GM13977 (cell line): ENCODE results near the gene ANO5.

Experiments
- DNase-seq: peaks from one replicate; pipeline ENCODE4 v3.0.0; 2012; ENCODE audit warnings: low spot score
- in situ Hi-C: fragments of 300-500 bp; cut with MboI; formaldehyde crosslinking; loops from one replicate; pipeline ENCODE4 v1.12.0; 2022; ENCODE audit warnings: low sequenced_read_pairs, low pct_unique_long_range_greater_than_20kb, mixed read lengths, inconsistent platforms; ENCODE audit not compliant: unreplicated experiment
- TF ChIP-seq, protein P1 (sequence below): IDR thresholded peaks from 2 replicates; pipeline ENCODE4 v1.5.1; 2012; ENCODE audit warnings: mild to moderate bottlenecking, control low read depth; ENCODE audit not compliant: insufficient read depth; ENCODE audit errors: extremely low read depth, missing control alignments

The ANO5 gene

DNA sequence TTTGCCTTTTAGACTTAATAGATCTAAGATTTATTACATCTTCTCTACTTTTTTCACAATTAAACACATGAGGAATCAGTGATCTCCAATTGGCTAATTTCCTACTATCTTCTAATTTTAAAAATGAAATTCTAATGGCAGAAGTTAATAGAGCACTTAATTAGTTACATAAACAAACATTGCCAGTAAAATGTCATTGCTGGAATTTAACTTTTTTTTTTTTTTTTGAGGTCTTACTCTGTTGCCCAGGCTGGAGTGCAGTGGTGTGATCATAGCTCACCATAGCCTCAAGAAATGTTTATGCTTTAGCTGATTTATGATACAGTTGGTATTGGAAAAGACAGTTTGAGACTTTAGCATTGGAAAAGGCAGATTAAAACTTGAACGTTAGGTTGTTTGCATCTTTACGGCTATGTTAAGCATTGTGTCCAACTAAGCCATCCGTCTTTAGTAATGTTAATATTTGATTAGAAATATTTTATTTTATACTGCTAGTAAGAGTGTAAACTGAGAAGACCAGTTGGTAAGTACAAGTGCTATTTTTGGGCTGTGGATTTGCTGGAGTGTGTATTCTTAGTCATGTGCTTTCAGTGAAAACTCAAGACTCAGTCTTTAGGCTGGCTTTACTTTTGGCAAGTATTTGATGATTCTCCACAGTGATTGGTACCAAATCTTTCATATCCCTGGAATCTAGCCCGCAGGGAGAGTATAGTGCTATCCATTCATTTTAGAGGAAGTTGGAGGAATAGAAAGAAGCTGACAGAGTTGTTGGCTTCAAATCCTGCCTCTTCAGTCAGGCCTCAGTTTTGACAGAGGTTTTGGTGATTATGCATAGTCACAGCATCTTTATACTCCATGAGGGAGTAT is 4.5 kb downstream of the ANO5 start:
- no peak for DNase-seq
- in situ Hi-C loops: no loop called here
- TF ChIP-seq, protein P1, sequence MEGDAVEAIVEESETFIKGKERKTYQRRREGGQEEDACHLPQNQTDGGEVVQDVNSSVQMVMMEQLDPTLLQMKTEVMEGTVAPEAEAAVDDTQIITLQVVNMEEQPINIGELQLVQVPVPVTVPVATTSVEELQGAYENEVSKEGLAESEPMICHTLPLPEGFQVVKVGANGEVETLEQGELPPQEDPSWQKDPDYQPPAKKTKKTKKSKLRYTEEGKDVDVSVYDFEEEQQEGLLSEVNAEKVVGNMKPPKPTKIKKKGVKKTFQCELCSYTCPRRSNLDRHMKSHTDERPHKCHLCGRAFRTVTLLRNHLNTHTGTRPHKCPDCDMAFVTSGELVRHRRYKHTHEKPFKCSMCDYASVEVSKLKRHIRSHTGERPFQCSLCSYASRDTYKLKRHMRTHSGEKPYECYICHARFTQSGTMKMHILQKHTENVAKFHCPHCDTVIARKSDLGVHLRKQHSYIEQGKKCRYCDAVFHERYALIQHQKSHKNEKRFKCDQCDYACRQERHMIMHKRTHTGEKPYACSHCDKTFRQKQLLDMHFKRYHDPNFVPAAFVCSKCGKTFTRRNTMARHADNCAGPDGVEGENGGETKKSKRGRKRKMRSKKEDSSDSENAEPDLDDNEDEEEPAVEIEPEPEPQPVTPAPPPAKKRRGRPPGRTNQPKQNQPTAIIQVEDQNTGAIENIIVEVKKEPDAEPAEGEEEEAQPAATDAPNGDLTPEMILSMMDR: no peak

DNA sequence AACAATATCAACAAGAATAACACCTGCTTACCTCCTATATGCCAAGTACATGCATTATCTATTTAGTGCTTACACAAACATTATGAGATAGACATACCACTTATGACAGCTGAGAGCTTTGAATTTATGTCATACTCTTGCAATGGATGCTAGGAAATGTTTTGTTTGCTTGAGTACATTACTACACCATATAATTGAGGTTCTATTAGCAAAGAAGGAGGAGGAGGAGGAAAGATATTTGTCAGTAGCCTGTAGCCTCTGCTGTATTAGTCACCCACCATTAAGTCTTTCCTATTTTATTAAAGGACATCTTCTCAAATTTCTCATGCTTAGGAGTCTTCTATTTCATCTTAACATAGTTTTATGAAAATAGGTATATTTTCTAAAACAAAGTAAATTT is 6.4 kb downstream of the ANO5 start:
- TF ChIP-seq, protein P1: no peak
- DNase-seq: no peak
- in situ Hi-C loops: no loop called here

DNA sequence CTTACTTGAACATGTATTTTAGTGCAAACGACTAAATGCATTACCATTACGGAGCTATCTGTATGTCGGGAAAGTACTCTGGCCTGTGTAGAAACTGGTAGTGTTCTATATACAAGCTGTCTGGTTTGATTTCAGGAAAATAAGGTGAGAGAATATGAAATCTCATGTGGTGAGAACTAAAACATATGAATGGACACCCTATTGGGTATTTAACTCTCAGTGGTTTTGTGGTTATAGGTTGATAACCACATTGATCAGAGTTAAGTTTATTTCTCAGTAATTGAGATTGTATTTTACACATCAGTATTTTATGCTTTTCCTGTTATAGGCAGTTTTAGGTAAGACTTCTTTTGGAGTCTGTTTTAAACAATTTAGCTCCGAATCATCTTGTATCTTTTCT is 10.4 kb downstream of the ANO5 start:
- in situ Hi-C loops: no loop called here
- no peak for DNase-seq
- TF ChIP-seq, protein P1: no peak

DNA sequence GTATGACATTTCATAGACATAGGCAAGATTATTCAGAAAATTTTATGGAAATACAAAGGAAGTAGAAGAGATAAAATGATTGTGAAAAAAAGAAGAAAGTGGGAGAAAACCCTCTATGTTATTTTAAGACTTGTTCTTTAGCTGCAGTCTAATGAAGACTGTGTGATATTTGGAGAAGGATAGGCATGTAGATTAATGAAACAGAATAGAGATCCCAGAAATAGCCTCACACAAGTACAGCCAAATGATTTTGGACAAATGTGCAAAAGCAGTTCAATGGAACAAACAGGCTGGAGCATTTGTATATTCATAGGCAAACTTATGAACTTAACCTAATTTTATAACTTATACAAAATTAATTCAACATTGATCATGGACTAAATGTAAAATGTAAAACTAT is 14.3 kb downstream of the ANO5 start:
- TF ChIP-seq, protein P1: no peak
- no peak for DNase-seq
- in situ Hi-C loops: no loop called here

DNA sequence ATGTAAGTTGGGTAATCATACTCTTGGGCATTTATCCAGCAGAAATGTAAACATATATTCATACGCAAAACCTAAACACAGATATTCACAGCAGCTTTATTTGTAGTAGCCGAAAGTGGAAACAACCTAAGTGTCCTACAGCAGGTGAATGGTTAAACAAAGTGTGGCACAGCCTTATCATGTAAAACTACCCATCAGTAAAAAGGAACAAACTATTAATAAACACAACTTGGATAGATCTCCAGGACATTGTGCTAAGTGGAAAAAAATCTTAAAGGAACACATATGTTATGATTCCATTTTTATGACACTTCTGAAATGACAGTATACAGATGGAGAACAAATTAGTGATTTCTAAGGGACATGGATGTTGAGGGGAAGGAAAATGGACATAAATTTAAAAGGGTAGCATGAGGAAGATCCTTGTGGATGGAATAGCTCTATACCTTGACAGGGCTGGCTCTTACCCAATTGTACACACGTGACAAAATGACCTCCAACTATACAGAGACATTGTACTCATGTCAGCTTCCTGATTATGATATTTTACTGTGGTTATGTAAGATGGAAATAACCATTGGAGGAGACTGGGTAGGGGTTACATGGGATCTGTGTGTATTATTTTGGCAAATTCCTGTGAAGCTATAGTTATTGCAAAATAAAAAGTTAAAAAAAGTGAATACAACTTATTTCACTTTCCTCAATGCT is 15.4 kb downstream of the ANO5 start:
- DNase-seq: no peak
- TF ChIP-seq, protein P1: no peak
- in situ Hi-C loops: no loop called here

DNA sequence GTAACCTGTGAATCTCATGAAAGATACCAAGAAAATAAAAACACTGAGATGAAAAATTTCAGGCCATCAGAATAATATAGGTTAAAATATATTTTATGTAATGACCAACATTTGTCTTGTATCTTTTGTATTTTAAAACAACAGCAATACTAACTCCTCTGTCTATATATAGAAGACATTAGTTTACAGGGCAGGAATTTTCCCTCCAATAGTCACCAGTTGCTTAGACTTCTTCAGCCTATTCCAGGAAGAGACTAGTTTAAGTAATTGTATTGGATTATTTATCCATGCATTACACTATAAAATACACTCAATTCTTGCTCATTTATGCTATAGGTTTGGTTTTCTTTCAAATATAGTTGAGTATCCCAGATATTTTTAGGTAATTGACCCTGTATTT is 24.1 kb downstream of the ANO5 start:
- no peak for DNase-seq
- in situ Hi-C loops: no loop called here

More for the DNA sequence above, 24.1 kb downstream of the ANO5 start:
- TF ChIP-seq, protein P1: no peak
